Kidney (tissue), 14 donors: ENCODE measurements around the gene CTRL. TPM values are rescaled to one million over a fixed set of nuclear protein-coding genes. Genes with fewer than 3 reads are reported as not detected.
"Not testable (repeated sequence)": the region's sequence is repeated elsewhere in the genome, so short reads cannot be mapped to it uniquely, and the experiment has no call there.

Source experiments
- DNase-seq, 5 donors: peaks; one replicate each; pipeline ENCODE4 v3.0.0-alpha.2; 2013 to 2020
- FAIRE-seq: peaks from 2 replicates; lab custom pipeline; 2012; peaks lifted over from hg19 to GRCh38; lab: Jason Lieb, UNC
- H3K27ac ChIP-seq, 2 donors: one replicate each; pipeline ENCODE4 v1.7.0; 2013; ENCODE audit warnings: low read depth in 2 of 2, low read length in 2 of 2, inconsistent platforms in 1 of 2
- H3K27me3 ChIP-seq: one replicate; pipeline ENCODE4 v1.7.1; 2013; ENCODE audit warnings: low read length, inconsistent platforms; ENCODE audit not compliant: control insufficient read depth, insufficient read depth
- H3K36me3 ChIP-seq, 3 donors: one replicate each; pipeline versions ENCODE4 v1.7.0 to v1.7.1; 2013; ENCODE audit warnings: low read length in 3 of 3, control low read depth in 1 of 3, inconsistent platforms in 1 of 3; ENCODE audit not compliant: insufficient read depth in 3 of 3, control insufficient read depth in 2 of 3
- H3K4me1 ChIP-seq, 3 donors: one replicate each; pipeline versions ENCODE4 v1.7.0 to v1.7.1; 2013; ENCODE audit warnings: low read length in 3 of 3, inconsistent platforms in 1 of 3, low read depth in 1 of 3; ENCODE audit not compliant: control insufficient read depth in 2 of 3, insufficient read depth in 2 of 3
- H3K4me3 ChIP-seq, 3 donors: one replicate each; pipeline versions ENCODE4 v1.7.0 to v1.8.1; 2013; ENCODE audit warnings: low read length in 3 of 3, control low read depth in 1 of 3, inconsistent platforms in 1 of 3
- H3K9ac ChIP-seq, 3 donors: one replicate each; pipeline versions ENCODE4 v1.7.0 to v1.7.1; 2013; ENCODE audit warnings: low read length in 3 of 3, control low read depth in 1 of 3, inconsistent platforms in 1 of 3
- H3K9me3 ChIP-seq, 3 donors: one replicate each; pipeline versions ENCODE4 v1.7.0 to v1.7.1; 2013; ENCODE audit warnings: low read length in 3 of 3, control low read depth in 1 of 3, inconsistent platforms in 1 of 3; ENCODE audit not compliant: control insufficient read depth in 2 of 3, insufficient read depth in 1 of 3
- intact Hi-C: fragments of 100-400 bp; cut with DNase I; formaldehyde crosslinking; loops from one replicate; pipeline ENCODE4 v1.11.1; 2022
- polyA plus RNA-seq: library from polyadenylated mRNA; stranded (reverse); fragments of 350-450 nt; fragmentation: Illumina TruSeq; extraction: RNeasy Lipid Tissue Mini Kit (QIAGEN cat#74804); gene quantifications from one replicate; pipeline ENCODE4 v1.2.3, GENCODE V29; 2014; ENCODE audit warnings: low read depth, low replicate concordance; ENCODE audit not compliant: insufficient read depth
- total RNA-seq: library from RNA; stranded (reverse); fragmentation: NEBNext Ultra II Directional; extraction: Animal tissue kit (Norgen Biotek cat#: 25700); gene quantifications from one replicate; pipeline ENCODE4 v1.2.1, GENCODE V29; 2021
- TF ChIP-seq, protein P1 (sequence below): IDR thresholded peaks from 3 replicates; pipeline ENCODE4 v1.5.1; 2012; ENCODE audit warnings: mild to moderate bottlenecking, moderate library complexity, borderline replicate concordance; ENCODE audit not compliant: insufficient read depth; ENCODE audit errors: extremely low read depth
- donor health status: control.
- donor health status: control.
- donor health status: control.
- donor health status: control.
- donor health status: control.
- donor health status: DM: yes; HTN: yes; CAD: no.
- donor health status: Normal renal cell carcinoma (clear cell type).

Gene CTRL
- total and polyA plus RNA-seq, 2 donors from 2014 or later, result 0.69 TPM; not detected in 1

DNA sequence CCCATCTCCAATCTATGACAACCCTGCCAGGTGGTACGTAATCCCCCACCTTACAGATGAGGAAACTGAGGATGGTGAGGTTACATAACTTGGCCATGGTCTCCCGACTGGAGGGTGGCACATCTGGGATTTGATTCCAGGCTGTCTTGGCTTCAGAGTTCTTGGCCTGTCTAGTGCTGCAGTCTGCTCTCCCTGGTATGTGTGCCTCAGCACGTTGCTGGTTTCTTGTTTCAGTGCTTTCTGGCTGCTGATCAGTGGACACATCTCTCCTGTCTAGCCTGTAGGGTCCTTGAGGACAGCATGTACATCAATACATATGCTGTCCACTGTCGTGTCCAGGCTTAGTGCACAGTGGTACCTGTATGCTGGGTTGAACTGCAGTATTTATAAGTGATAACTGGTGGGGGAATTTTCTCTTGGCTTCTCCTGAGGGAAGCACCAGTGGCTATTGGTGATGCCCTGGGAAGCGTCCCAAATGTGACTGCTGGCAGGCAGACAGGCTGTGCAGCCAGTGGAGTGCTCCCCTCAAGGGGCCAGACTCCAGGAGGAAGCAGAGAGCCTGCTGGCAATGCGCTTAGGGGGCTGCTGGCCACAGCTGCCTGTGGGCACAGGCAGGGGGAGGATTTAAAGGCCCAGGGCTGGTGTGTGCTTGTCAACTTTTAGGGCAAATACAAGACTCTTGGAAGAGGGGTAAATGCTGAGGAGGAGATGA is 14.4 kb downstream of the CTRL start:
- FAIRE-seq (no peak), DNase-seq (no peak)
- Histone ChIP-seq H3K27ac (no peak overlapping the region), H3K9me3 (no peaks in the 10 kb centered on the region), H3K9ac (no peak overlapping the region), H3K27me3 (no peaks in the 10 kb centered on the region), H3K4me1 (peaks cover 0 to 21% (median 17%) of the 10 kb centered on the region in 3 donors), H3K4me3 (no peak overlapping the region), H3K36me3 (peaks cover 0 to 13% (median 0%) of the 10 kb centered on the region in 3 donors)
- intact Hi-C loops, result no loop called here
- TF ChIP-seq, protein P1, sequence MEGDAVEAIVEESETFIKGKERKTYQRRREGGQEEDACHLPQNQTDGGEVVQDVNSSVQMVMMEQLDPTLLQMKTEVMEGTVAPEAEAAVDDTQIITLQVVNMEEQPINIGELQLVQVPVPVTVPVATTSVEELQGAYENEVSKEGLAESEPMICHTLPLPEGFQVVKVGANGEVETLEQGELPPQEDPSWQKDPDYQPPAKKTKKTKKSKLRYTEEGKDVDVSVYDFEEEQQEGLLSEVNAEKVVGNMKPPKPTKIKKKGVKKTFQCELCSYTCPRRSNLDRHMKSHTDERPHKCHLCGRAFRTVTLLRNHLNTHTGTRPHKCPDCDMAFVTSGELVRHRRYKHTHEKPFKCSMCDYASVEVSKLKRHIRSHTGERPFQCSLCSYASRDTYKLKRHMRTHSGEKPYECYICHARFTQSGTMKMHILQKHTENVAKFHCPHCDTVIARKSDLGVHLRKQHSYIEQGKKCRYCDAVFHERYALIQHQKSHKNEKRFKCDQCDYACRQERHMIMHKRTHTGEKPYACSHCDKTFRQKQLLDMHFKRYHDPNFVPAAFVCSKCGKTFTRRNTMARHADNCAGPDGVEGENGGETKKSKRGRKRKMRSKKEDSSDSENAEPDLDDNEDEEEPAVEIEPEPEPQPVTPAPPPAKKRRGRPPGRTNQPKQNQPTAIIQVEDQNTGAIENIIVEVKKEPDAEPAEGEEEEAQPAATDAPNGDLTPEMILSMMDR, result no peak

DNA sequence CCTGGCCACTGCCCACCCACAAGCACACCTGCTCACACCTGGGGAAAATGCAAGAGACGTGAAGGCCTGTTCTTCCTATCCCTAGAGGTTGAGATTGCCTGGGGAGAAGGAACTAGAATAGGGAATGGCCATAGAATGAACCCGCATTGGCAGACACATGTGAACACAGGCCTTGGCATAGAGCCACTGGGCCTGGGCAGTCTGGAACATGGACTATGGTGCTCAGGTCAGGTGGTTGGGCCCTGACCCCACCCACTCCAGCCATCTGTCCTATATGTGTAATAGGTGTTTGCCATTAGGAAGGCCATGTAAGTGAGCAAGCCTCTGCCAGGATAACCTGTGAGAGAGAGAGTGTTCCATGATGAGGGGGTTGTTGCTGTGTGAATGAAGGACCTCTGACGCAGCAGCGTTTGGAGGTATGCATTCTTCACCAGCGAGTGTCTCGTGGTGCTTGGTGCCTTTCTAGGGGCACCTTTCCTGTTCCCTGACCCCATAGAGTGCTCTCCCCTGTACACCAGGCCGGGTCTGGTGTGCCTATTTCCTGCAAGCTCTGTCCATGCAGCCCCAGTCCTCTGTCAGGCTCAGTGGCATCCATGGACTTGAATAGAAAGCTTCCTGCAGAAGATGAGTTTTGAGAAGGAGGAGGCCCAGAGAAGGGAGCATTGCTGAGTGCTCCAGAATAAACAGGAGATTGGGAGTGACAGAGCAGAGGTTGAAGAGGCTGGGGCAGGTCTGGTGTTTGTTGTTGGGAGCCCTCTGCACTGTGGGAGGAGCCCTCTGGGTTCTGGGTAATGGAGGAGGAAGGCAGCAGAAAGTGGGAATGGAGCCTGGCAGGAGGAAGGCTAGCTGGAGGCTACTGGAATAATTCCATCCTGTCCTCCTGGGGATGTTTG is 15.6 kb downstream of the CTRL start:
- Histone ChIP-seq H3K36me3 (peaks cover 0 to 16% (median 6%) of the 10 kb centered on the region in 3 donors), H3K4me1 (peaks cover 0 to 21% (median 17%) of the 10 kb centered on the region in 3 donors), H3K27ac (no peak overlapping the region), H3K9me3 (no peaks in the 10 kb centered on the region), H3K27me3 (no peaks in the 10 kb centered on the region), H3K9ac (no peak overlapping the region), H3K4me3 (no peak overlapping the region)
- TF ChIP-seq, protein P1, result no peak
- intact Hi-C loops, result no loop called here
- DNase-seq, result no peak
- no peak for FAIRE-seq

DNA sequence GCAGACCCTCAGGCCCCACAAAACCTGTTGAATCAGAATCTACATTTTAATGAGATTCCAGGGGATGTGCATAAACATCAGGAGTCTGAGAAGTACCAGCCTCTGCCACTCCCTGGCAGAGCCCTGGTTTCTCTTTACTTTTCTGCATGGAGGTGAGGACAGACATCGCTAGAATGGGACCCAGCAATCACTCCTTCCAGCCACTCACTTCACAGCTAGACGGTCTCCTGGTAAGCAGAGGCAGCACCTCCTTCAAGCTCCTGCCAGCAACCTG is 16.2 kb downstream of the CTRL start:
- FAIRE-seq, DNase-seq, H3K27me3 ChIP-seq, H3K4me3 ChIP-seq, intact Hi-C loops, H3K9ac ChIP-seq, H3K9me3 ChIP-seq, H3K27ac ChIP-seq: not testable (repeated sequence)
- peaks cover 0 to 21% (median 17%) of the 10 kb centered on the region in 3 donors for H3K4me1 ChIP-seq
- H3K36me3 ChIP-seq, result peaks cover 0 to 18% (median 6%) of the 10 kb centered on the region in 3 donors

DNA sequence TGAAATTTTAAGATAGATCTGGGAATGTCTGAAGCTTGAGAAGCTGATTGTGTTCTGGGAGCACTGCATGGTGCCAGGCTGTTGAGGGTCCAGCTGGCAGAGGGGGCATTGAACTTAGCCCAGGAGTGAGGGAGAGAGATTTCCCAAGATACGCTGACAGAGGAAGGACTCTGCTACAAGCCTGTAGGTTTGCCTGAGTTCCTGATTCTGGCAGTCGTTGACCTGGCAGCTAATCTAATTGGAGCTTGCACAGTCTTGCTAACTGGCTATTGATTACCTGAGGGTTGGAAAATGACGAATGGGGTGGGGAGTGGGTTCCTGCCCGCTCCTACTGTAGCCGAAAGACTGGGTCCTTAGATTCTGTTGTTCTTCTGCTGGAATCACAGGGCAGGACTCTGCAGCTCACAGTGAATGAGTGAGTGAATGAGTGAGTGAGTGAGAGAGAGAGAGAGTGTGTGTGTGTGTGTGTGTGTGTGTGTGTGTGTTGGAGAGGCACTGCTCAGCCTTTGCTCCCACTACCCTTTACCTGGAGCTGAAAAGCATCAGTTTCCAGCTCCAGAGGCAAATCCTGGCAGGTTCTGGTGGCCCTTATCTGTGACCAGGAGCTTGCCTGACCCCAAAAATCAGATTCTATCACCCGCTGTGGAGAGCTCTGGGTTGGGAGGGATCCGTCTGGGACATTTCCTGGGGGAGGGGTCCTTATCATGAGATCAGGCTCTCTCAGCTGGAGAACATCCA is 16.7 kb downstream of the CTRL start:
- TF ChIP-seq, protein P1, result no peak
- intact Hi-C loops, result no loop called here
- FAIRE-seq, result no peak

More for the DNA sequence above, 16.7 kb downstream of the CTRL start:
- peaks cover 0 to 21% (median 17%) of the 10 kb centered on the region in 3 donors for H3K4me1 ChIP-seq
- peaks cover 0 to 18% (median 11%) of the 10 kb centered on the region in 3 donors for H3K36me3 ChIP-seq
- H3K4me3 ChIP-seq, result no peak overlapping the region
- no peaks in the 10 kb centered on the region for H3K9me3 ChIP-seq
- no peak overlapping the region for H3K9ac ChIP-seq
- DNase-seq, result no peak
- no peak overlapping the region for H3K27ac ChIP-seq
- H3K27me3 ChIP-seq, result no peaks in the 10 kb centered on the region
